Measurements from ENCODE around the gene ZNF66. TPM values are rescaled to one million over a fixed set of nuclear protein-coding genes. Genes with fewer than 3 reads are reported as not detected.
"Not testable (repeated sequence)": the region's sequence is repeated elsewhere in the genome, so short reads cannot be mapped to it uniquely, and the experiment has no call there.

The ZNF66 gene
- polyA plus RNA-seq (2012; ENCODE audit: missing spikeins), result 8.1 TPM

DNA sequence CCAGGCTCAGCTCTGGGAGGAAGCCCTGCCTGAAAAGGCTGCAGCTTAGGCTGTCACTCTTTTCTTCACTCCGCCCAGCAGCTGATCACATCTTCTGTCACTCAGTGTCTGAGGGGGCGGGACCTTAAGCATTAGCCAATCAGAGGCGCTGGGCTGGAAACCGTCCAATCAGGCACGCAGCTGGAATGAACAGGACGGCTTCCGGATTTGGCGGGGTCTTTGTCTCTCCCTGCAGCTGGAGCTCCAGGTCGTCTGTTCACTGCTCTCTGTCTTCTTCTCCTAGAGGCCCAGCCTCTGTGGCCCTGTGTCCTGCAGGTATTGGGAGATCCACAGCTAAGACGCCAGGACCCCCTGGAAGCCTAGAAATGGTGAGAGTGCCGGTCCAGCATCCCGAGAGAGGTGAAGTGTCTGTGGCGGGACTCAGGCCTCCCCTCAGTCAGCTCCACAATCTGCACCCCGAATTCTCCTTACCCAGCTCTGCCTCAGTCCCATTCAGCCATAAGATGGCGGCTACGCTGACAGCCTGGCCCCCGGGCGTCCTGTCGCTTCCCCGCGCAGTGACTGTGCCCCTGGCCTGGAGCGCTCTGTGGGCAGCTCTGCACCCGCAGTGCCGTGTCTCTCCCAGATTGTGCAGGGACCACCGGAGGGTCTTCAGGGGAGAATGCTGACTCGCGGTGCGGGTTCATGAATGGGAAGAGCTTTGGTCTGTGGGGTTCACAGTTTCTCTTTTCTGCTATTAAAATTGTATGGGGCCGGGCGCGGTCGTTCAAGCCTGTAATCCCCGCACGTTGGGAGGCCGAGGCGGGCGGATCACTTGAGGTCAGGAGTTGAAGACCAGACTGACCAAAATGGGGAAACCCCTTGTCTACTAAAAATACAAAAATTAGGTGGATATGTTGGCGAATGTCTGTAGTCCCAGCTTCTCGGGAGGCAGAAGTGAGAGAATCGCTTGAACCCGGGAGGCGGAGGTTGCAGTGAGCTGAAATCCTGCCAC, at the start of gene ZNF66:
Gene ZNF66 (plus strand): TSS at position 222 of the 994 bp plus-strand sequence. CDS start 144 bp downstream, at position 366.
- DNase-seq (ENCODE audit: insufficient read length) (peak; percentile 49), FAIRE-seq (peak; percentile 93)
- TF ChIP-seq POLR2AphosphoS5 (IDR thresholded peaks at IDR 0.05; ENCODE audit: low read depth, low read length), result peak; percentile 95
- TF ChIP-seq TAF1 (IDR thresholded peaks at IDR 0.05; ENCODE audit: borderline replicate concordance, low read depth, low read length), result peak; percentile 69
- TF ChIP-seq POLR2A (IDR thresholded peaks at IDR 0.05; ENCODE audit: low read depth, low read length), result peak; percentile 94

DNA sequence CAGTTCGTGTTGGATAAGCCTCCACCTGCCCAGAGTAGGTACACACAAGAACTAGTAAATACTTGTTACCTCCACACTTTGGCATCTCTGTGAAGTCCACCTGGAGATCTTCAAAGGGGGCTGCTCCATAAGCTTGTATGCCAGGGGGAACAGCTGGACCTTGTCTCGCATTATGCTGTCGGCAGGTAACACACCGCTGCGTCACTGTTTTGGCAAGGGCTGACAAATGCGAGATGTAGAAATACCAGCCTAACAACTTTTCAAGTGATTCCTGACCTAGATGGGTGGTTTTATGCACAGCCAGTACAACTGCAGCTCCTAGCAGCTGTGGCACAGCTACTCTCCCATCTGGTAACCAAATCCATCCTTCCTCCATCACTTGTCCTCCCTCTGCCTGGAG, 25.9 kb upstream of the ZNF66 start:
- not testable (repeated sequence) for DNase-seq (ENCODE audit: insufficient read length); FAIRE-seq

DNA sequence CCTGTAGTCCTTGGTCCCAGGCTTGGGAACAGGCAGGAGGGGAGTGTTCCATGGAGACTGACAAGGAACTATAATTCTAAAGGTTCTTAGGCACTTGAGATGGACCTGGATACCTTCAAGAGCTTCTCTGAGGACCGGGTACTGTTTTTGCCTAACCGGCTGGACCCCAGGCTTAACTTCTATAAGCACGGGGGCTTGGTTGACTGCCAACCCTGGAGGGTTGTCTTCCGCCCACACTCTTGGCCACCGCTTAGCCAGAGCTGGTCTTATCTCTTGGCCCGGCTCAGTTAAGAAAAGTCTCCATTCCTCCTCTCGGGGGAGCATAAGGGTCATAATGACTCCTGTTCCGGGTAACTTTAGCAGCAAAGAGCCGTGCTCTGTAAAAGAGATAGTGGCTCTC, 23.8 kb upstream of the ZNF66 start:
- FAIRE-seq; DNase-seq (ENCODE audit: insufficient read length): not testable (repeated sequence)

DNA sequence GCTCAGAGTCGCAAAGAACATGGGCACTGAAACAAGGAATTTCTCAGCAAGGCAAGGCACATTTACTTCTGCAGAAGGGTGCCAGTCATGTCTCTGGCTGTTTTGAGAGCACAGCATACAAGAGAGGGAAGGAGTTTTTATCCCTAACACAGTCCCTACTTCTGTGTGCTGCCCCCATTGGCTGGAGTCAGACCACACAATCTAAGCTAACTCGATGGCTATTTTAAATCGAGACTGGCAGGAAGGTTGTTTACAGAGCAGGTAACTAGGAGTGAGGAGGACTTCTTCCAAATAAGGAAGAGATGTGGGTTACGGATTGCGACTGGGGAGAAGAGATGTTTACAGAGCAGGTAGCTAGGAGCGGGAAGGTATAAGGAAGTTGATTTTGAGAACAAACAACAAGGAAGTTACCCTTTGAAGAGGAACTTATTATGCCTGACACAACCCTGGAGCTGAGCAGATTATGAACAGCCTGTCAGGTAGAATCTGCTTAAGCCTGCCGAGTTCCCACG, 6.8 kb upstream of the ZNF66 start:
- FAIRE-seq; DNase-seq (ENCODE audit: insufficient read length): not testable (repeated sequence)

DNA sequence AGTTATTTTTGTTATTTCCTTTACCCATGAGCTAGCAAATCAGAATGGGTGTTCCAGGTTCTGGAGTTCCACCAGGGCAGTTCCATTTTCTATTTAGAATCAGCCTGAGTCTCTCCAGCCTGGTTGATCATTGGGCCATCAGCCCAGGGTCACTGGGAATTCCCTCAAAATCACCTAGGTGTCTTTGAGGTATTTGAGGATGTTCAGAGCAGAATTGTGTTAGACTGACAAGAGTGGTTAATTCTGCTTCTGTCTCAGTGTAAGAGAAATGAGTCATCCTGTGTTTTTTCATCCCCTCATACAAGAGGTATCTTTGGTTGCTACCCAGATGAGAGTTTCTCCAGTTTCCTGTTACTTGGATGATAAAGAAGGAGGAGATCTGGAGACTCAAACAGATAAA, 11.7 kb downstream of the ZNF66 start:
- FAIRE-seq, result no peak
- no peak for DNase-seq (ENCODE audit: insufficient read length)
- TF ChIP-seq POLR2AphosphoS5 (IDR thresholded peaks at IDR 0.05; ENCODE audit: low read depth, low read length) (no peak), TAF1 (IDR thresholded peaks at IDR 0.05; ENCODE audit: borderline replicate concordance, low read depth, low read length) (no peak), POLR2A (IDR thresholded peaks at IDR 0.05; ENCODE audit: low read depth, low read length) (no peak)

DNA sequence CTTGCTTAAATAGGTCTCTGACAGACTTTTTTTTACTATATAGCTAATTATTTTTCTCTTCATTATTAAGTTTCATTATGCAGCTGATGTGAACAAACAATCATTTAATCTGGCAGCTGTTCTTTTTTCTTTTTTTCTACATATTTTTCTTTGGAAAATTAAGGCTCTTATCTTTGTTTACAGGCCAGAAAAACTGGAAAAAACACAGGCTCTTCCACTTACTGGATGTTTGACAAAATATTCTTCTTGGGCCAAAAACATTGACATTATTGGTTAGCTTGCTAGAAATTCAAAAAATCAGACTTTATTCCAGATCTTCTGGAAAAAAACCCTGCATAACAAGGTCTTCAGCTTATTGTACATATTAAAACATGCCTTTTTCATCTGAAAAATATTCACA, 15.7 kb downstream of the ZNF66 start:
- FAIRE-seq (no peak), DNase-seq (ENCODE audit: insufficient read length) (no peak)
- TF ChIP-seq POLR2AphosphoS5 (IDR thresholded peaks at IDR 0.05; ENCODE audit: low read depth, low read length), result no peak
- TF ChIP-seq POLR2A (IDR thresholded peaks at IDR 0.05; ENCODE audit: low read depth, low read length), result no peak
- TF ChIP-seq TAF1 (IDR thresholded peaks at IDR 0.05; ENCODE audit: borderline replicate concordance, low read depth, low read length), result no peak

DNA sequence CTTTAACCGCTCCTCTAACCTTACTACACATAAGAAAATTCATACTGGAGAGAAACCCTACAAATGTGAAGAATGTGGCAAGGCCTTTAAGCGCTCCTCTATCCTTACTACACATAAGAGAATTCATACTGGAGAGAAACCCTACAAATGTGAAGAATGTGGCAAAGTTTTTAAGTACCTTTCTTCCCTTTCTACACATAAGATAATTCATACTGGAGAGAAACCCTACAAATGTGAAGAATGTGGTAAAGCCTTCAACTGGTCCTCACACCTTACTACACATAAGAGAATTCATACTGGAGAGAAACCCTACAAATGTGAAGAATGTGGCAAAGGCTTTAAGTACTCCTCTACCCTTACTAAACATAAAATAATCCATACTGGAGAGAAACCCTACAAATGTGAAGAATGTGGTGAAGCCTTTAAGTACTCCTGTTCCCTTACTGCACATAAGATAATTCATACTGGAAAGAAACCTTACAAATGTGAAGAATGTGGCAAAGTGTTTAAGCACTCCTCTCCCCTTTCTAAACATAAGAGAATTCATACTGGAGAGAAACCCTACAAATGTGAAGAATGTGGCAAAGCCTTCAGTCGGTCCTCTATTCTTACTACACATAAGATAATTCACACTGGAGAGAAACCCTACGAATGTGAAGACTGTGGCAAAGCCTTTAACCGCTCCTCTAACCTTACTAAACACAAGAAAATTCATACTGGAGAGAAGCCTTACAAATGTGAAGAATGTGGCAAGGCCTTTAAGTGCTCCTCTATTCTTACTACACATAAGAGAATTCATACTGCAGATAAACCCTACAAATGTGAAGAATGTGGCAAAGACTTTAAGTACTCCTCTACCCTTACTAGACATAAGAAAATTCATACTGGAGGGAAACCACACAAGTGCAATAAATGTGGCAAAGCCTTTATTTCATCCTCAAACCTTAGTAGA, 30.5 kb downstream of the ZNF66 start:
- DNase-seq (ENCODE audit: insufficient read length); FAIRE-seq: not testable (repeated sequence)

DNA sequence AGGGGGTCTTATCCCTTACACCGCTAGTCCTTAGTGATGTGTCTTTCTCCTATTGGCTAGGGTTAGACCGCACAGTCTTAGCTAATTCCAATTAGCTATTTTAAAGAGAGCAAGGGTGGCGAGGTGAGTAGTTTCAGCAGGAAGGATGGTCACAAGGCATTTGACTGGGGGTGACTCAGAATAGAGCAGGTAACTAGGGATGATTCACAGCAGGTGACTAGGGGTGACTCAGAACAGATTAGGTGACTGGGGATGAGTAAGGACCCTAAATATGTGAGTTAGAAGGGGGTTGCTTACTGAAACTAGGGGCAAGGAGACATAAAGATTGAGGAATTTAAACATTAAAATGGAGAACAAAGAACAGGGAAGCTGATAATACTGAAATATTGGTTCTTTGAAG, 64.3 kb downstream of the ZNF66 start:
- FAIRE-seq, result no peak
- TF ChIP-seq POLR2AphosphoS5 (IDR thresholded peaks at IDR 0.05; ENCODE audit: low read depth, low read length) (no peak), TAF1 (IDR thresholded peaks at IDR 0.05; ENCODE audit: borderline replicate concordance, low read depth, low read length) (no peak), POLR2A (IDR thresholded peaks at IDR 0.05; ENCODE audit: low read depth, low read length) (no peak)
- no peak for DNase-seq (ENCODE audit: insufficient read length)

Measured in GM12892 (cell line).